NCI-H524 (cell line): ENCODE results near the gene SH2D4B.

Experiments
- DNase-seq, 2 experiments: peaks; one replicate each; lab custom pipeline; 2025; lab: John Stamatoyannopoulos, UW

SH2D4B gene

DNA sequence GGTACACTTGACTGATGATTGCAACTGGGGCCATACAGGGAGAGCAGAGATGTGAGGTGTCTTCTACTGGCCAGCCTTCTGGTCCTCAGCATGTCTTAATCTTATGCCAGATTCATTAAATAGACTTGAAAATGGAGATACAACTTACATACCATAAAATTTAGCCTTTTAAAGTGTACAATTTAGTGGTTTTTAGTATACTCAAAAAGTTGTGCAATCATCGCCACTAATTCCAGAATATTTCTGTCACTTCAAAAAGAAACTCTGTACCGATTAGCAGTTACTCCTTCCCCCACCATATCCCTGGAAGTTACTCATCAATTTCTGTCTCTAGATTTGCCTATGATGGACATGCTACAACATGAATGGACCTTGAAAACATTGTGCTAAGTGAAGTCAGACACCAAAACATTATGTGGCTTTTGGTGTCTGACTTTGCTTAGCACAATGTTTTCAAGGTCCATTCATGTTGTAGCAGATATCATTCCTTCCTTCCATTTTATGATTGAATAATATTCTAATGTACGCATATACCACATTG is 53.0 kb downstream of the SH2D4B start:
- DNase-seq = no peak

DNA sequence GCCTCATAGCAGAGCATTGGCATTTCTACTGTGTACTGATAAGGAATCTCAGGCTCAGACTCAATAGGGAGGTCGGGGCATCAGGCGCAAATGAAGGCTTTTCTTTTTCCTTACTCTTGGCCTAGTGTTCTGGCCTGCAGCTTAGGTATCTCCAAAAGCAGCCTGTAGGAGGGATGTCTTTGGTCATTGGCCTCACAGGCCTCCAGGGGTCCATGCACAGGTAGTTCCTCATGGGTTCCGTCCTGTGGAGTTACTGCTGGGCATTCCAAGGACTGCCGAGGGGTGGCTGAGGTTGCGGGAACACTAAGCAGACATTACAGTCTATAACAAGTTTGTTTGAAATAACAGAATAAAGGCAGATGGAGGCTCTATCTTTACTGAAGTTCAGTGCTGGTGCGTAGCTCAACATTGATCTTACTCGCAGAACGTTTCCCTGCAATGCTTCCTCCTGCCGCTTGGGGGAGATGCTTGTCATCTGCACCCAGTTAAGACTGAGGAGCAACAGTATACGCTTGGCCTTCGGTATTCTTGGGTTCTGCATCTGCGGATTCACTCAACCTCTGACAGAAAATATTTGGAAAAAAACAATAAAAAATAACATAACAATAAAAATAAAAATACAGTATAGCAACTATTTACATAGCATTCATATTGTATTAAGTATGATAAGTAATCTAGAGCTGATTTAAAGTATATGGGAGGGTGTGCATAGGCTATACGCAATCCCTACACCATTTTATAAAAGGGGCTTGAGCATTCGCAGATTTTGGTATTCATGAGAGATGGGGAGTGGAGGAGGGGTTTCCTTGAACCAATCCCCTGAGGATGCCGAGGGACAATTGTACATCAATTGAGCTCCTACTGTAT is 58.9 kb downstream of the SH2D4B start:
- peak in 1 of 2 experiments; percentile 6 for DNase-seq

GRCh38 chr10:80598084-80598798 is 60.5 kb downstream of the SH2D4B start:
- no peak for DNase-seq

DNA sequence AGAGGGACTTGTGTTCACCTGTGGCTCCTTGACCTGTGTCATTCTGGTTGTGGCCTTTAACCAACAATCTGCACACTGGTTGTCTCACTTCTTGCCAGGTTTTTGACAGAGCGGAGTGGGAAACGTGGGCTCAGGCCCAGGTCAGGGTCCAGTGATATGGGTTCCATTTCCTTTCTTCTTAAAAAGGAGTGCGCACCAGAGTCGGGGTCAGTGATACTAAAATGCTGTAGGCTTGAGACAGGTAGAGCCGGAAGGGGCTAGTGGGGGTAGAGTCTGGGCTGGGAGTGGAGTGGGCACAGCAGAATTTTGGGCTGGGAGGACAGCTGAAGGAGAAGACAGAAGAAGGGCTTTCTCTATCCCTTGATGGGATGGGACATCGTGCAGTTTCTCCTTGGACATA is 61.2 kb downstream of the SH2D4B start:
- DNase-seq = no peak

DNA sequence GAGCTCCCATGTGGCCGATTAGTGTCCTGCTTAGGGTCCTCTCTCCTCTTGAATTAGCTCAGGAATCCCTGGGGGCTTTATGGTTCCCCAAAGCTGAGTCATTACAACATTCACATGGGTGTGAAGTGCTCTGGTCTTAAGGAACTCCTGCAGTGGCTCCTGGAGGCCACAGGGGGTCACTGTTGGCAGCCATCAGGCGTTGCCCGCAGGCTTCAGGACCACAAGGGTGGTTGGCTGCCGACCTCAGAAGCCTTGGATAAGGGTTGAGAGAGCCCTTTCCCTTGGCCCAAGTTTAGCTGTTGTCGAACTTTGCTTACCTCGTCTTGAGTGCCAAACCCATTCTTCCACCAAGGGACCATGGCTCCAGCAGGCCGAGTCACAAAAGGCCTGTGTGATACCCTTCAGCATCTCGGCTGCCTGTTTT is 61.7 kb downstream of the SH2D4B start:
- DNase-seq = peak; percentile 16 to 54

DNA sequence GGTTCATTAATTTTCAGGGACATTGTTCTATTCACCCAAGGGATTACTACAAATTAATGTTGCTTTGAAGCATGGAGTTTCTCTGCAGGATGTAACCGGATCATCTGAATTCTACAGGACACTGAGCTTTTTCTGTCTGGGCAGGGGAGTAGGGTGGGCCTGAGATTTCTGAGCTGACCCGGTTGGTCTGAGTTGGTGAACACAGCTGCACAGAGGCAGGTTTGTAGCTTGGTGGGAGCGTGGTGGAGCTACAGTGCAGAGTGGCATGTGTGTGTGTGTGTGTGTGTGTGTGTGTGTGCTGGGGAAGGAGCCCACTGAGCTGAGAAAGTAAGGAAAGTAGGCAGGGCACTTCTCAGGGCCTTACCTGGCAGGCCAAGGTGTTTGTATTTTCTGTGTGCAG is 62.6 kb downstream of the SH2D4B start:
- DNase-seq = no peak

DNA sequence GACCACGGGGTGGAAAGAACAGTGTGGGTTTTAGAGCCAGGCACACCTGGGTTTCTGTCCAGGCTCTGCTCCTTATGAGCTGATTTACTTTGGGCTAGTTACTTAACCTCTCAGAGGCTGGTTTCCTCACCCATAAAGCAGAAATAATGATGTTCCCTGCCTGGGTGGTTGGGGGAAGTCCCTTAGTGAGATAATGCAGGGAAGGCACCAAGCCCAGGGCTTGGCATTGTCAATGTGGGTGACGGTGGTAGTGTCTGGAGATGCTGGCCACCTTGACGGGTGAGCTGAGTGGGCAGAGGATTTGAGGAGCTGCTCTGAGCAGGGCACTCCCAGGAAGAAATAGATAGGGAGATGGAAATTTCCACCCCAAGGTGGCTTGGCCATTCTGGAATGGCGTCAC is 65.2 kb downstream of the SH2D4B start:
- no peak for DNase-seq

GRCh38 chr10:80603516-80603915 is 65.8 kb downstream of the SH2D4B start:
- no peak for DNase-seq

GRCh38 chr10:80608706-80609105 is 71.0 kb downstream of the SH2D4B start:
- DNase-seq = no peak

DNA sequence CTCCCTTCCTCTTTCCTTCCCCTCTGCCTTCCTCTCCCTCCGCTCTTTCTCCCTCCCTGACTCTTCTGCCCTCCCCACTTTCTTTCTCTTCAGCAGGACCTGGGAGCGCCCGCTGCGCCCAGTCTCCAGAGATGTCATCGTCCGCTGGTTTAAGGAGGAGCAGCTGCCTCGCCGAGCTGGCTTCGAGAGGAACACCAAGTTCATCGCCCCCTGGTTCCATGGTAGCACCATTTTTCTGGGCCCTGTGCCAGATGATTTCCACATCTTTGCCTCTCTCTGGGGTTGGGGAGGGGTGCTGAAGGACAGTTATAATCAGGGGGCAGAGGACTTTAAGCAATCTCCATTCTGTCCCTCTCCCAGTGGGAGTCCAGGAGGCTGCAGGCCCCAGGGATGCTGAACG is 71.6 kb downstream of the SH2D4B start:
- DNase-seq = peak; percentile 75 to 77

GRCh38 chr10:80611481-80612185 is 73.9 kb downstream of the SH2D4B start:
- DNase-seq = no peak

- DNase-seq = peak; percentile 37 to 57
Observed at GRCh38 chr10:80612261-80612660, 74.6 kb downstream of the SH2D4B start.

GRCh38 chr10:80613466-80614170 is 75.9 kb downstream of the SH2D4B start:
- no peak for DNase-seq

DNA sequence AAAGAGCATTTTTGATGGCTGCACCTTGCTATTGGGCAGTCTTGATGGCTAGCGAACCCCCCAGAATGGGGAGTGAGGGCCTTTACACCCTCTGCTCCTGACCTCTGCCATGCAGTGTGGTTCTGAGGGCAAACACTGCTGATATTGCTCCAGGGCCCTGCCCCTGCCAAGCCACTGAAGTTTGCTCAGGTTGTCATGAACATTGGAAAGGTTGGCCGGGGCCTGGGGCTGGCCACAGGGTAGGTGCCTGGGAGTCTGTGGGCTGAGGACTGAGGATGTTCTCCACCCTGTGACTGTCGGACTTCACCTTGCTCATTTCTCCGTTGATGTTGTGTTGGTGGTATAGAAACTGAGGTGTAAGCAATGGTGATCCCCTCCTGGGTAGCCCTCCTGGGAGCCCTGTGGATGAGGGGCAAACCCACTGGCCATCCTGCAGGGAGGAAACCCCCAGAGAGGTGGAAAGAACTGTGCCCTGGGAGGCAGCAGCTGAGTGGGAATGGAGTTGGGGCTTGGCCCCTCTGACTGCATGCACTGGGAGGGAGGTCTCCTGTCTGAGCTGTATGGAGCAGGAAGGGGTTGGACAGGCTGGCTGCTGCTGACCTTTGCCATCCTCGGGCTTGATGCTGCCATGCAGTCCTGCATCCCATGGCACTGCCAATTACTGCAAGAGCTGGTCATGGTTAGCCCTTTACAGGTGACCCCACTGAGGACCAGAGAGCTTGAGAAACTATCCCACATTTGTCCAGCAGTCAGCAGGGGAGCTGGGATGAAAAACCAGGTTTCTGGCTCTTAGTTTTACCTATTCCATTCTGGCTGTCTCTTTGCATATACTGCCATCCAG is 77.1 kb downstream of the SH2D4B start:
- no peak for DNase-seq

DNA sequence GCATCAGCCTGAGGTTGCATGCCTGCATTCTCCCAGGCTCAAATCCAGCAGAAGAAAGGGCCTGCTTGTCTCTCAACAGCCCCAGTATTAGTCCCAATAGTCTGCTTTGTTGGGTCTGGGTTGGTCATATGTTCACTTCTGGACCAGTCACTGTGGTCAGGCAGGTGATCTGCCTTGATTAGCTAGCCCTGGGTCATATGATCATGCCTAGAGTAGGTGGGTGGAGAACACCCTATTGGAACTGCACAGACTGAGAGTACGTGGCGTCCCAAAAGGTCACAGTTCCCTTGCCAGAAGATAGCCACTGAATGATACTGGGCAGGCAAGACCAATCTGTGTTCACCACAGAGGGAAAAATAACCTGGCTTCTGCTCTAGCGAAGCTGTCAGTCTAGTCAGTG is 80.1 kb downstream of the SH2D4B start:
- no peak for DNase-seq

DNA sequence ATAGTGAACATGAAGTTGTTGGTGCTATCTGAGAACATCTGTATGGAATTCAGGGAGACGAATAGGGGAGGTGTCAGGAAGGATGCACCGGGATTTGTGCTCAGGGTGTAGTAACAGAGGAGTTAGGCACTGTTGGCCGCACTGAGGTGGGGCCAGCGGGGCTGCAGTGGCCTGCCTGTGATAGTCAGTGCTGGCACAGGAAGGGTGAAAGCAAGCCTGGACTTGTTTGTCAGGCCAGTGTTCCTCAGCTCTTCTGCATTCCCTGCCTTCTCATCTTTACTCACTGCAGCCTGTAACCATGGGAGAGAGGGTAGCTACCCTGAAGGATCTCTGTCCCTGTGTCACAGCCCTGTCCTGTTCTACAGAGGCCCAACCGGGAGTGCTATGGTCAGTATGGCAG is 81.3 kb downstream of the SH2D4B start:
- no peak for DNase-seq

DNA sequence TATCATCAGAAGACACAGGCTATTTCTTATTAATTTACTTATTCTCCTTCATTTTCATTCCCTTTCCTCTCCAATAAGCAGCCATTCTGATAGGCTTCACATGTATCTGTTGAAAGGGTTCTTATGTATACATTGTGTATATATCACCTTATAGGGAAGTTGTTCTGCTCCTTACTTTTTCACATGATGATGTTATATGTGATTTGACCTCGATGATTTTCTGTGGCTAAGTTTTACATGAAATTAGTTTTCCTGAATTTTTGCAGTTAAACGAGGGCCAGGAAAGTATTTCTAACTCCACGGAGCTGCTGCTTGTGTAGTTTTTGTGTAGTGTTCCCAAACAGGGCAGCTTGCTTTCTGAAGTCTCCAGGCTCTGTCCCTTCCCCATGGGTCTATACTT is 84.5 kb downstream of the SH2D4B start:
- DNase-seq = no peak

- no peak for DNase-seq
Observed at GRCh38 chr10:80630324-80630723, 92.6 kb downstream of the SH2D4B start.

DNA sequence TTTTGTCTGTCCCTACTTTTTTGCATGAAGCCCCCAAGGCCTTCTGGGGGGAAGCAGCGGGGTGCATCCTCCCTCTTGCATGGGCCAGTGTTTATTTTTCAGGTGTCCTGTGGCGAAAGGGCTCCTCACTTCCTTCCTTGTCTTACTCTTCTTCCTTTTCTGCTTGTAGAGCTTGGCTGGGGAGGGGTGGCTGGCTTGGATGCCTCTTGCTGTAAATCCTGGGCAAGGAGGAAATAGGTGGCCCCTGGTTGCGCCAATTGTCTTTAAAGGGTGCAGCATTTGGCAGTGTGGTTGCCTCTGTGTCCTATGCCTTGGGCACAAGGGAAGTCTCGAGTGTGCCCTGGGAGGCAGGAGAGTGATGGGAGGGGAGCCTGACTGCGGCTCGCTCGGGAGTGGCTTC is 95.0 kb downstream of the SH2D4B start:
- no peak for DNase-seq

- DNase-seq = no peak
Observed at GRCh38 chr10:80633383-80633860, 95.7 kb downstream of the SH2D4B start.

DNA sequence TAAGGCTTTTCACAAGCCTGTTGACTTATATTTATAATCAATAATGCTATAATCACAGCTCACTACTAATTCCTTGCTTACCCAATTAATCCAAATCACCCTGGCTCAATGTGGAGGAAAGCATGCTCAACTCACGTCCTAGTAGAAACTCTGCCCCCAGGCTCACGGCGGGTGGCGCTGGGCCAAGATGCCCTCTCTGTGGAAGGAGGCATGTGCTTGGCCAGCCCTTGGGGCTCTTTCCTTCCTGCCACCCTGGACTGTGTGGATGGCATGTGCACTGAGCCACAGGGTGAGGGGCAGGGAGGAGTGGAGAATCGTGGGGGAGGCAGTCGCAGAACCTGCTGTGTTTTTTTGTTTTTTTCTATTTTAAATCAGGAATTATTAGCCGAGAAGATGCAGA is 96.2 kb downstream of the SH2D4B start:
- no peak for DNase-seq
